Embryonic facial prominence (tissue), 1 donor: ENCODE data around the gene GPR75.

Source experiments
- DNase-seq: peaks from one replicate; pipeline ENCODE4 v3.0.0-alpha.2; 2016; ENCODE audit errors: extremely low spot score

GPR75 gene

DNA sequence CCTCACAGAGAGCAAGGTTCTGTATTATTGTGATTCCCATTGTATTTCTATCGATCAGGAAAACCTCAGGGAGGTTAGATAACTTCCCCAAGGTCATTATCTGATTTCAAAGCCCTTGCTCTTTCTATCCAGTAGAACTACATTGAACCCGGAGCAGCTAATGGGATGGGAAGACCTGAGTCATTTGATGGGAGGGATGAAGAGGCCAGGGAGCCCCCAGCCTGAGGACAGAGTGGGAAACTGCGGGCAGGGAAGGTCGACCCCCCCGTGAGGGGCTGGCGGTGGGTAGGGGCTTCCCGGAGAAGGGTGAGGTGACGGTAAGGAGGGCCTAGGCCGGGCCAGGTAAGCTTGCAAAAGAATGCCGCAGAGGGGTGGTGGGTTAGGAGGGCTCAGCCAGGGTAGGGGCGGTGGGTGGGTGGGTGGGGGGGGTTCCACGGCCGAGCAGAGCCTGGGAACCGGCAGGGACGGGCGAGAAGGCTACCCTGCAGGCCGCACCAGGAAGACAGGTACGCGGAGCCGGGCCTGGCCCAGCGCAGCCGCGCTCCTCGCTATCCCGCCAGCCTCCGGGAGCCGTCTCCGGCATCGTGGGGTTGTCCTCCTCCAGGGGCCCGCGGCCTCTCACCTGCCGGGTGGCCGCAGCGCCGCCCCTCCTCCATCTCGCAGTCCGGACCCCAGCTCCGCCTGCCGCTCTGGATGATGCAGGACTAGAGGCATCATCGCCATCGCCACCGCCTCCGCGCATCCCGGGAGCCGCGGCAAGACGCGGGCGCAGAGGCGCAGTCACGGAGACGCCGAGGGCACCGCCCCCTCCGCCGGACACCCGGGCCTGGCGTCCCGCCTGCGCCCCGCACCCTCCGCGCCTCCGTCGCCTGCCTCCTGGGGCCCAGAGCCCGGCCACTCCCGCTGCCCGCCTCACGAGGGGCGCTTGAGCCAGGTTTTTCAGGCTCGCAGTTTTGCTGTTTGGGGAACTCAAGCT is at the start of gene GPR75:
TSS of gene GPR75 (minus strand) at position 762 of the 976 bp plus-strand sequence. CDS start 5,211 bp downstream, outside the sequence.
- DNase-seq: no peak

- DNase-seq: no peak
Measured at GRCh38 chr2:53907582-53907981, 47.8 kb upstream of the GPR75 start.

GRCh38 chr2:53905396-53905795 is 45.6 kb upstream of the GPR75 start:
- DNase-seq: no peak

DNA sequence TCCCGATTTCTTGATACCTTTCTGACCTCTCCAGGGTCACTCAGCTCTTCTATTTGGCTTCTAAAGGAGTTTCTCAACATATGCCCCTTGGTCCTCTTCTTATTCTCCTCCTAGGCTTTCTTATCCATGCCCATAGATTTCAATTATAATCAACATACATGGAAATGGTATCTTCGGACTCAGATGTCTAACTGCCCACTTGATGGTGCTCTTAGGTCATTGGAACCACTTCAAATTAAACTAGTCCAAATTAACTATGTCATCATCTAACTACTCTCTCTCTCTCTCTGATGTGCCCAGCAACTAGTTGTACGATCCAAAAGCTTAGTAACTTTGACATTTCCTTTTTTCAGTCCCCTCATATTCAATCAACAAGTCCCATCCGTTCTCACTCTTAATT is 43.2 kb upstream of the GPR75 start:
- no peak for DNase-seq

- no peak for DNase-seq
Measured at GRCh38 chr2:53901192-53901591, 41.4 kb upstream of the GPR75 start.

- no peak for DNase-seq
Measured at GRCh38 chr2:53896864-53897263, 37.1 kb upstream of the GPR75 start.

DNA sequence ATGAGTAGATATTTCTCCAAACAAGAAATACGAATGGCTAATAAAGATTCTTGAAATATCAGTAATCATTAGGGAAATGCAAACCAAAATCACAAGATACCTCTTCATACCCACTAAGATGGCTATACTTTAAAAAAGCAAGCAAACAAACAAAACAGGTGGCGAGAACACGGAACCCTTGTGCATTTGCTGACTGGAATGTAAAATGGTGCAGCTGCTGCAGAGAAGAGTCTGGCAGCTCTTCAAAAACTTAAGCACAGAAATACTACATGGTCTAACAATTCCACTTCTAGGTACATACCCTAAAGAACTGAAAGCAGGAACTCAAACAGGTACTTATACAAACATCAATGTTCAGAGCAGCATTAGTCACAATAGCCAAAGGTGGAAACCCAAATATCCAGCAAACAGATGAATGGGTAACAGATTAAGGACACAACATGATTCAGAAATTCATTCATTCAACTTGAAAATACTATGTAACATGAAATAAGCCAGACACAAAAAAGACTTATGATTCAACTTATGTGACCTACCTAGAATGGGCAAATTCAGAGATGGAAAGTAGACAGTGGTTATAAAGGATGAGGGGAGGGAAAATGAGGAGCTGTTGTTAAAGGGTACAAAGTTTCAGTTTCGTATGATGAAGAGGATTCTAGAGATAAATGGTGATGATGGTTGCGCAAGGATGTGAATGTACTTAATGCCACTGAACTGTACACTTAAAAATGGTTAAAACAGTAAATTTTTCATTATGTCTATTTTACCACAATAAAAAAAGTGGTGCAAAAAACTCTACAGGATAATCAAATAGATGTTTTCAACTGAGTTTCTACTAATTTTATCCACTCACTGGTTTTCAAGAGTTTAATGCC is 26.9 kb upstream of the GPR75 start:
- no peak for DNase-seq

- no peak for DNase-seq
Measured at GRCh38 chr2:53884883-53885282, 25.1 kb upstream of the GPR75 start.

GRCh38 chr2:53881986-53882385 is 22.2 kb upstream of the GPR75 start:
- DNase-seq: no peak

DNA sequence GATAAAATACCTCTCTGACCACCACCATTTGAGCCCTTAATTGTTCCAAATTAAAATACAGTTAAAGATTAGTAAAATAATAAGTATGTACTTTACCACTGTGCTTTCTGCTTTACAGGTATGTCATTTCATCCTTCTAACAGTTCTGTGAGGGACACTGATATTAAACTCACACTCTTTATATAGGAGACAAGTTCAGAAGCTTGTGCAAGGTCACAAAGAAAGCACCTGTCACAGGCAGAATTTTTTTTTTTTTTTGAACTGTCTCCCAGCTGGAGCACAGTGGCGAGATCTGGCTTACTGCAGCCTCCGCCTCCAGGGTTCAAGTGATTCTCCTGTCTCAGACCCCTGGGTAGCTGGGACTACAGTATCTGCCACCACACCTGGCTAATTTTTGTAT is 21.6 kb upstream of the GPR75 start:
- no peak for DNase-seq

GRCh38 chr2:53880756-53881155 is 21.0 kb upstream of the GPR75 start:
- no peak for DNase-seq

- no peak for DNase-seq
Measured at GRCh38 chr2:53877556-53877955, 17.8 kb upstream of the GPR75 start.

GRCh38 chr2:53877112-53877511 is 17.3 kb upstream of the GPR75 start:
- DNase-seq: no peak

- no peak for DNase-seq
Measured at GRCh38 chr2:53874401-53874950, 14.7 kb upstream of the GPR75 start.

- DNase-seq: no peak
Measured at GRCh38 chr2:53867773-53868172, 8.0 kb upstream of the GPR75 start.

DNA sequence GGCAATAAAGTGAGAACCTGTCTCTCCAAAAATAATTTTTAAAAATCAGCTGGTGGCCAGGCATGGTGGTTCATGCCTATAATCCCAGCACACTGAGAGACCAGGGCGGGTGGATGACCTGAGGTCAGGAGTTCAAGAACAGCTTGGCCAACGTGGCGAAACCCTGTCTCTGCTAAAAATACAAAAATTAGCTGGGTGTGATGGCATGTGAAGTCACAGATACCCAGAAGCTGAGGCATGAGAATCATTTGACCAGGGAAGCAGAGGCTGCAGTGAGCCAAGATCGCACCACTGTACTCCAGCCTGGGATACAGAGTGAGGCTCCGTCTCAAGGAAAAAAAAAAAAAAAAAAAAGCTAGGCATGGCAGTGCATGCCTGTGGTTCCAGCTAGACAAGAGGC is 7.4 kb upstream of the GPR75 start:
- DNase-seq: no peak

DNA sequence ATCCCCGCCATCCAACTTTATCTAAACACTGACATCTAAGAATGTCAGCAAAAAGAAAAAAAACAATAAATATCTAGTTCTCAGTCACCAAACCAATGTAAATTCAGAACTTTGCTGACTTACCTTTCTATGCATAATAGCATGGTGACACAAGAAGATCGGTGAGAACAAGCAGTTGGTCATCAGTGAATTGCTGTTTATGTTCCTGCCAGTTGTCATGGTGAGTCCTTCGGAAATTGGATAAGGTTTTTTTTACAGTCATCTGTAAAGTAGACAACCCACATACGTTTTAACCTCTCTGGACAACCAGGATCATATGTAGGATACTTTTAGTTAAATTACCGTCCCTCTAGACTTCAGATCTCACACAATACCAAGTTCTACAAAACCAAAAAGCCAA is 6.2 kb upstream of the GPR75 start:
- DNase-seq: no peak

DNA sequence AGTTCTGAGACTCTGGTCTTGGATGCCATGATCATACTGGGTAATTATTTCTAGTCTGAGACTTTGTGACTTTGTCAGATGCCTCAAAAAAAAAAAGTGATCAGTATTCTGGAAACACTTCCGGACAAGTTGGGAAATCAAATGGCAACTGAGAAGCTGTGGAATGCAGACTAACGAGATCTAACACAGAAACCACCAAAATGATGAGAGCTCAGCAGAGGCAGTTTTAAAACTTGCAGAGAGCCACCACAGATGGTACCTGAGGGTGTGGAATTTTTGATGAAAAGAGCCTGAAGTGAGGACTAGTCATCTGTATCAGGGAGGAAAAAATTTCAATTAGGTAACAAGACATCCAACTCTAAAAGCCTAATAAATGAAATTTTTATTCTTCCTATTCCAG is 5.5 kb upstream of the GPR75 start:
- no peak for DNase-seq

GRCh38 chr2:53863538-53864227 is 3.9 kb upstream of the GPR75 start:
- DNase-seq: no peak

DNA sequence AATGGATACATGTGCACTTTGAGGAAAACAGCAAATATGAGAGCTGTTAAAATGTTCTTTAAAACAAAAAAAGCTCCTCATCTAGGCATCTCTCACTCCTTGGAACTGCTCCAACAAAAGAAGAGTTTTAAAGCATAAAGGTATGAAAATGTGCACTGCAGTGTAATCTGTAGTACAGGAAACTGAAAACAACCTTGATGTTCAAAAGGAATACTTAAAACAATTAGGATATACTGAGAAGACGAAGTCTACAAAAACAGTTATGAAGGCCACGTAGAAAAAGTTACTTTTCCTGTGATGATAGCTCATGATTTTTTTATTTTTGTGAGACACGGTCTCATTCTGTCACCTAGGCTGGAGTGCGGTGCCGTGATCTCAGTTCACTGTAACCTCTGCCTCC is 2.1 kb upstream of the GPR75 start:
- DNase-seq: no peak

DNA sequence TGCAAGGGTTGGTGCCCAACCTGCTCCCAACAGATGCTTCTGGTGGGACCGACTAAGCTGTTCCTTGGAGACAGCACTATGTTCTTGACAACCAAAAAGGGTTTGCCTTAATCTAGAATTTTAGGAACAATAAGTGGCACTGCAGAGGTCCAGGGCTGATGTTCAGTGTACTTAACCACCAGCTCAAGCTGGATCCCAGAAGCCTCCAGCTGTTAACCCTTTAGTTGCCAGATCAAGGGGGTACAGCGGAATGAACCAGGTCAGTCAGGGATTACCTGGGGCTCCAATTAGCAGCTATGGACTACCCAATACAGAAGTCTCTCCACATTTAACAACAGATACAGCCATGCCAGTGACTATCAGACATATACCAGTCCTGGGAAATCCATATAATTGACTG is 3.5 kb downstream of the GPR75 start:
- DNase-seq: no peak

- no peak for DNase-seq
Measured at GRCh38 chr2:53854678-53855077, 5.1 kb downstream of the GPR75 start.
